ENCODE results near the gene LMF1. TPM values are rescaled to one million over a fixed set of nuclear protein-coding genes. Genes with fewer than 3 reads are reported as not detected.

LMF1 gene
- 10.9 and 15.5 TPM in 2 replicates for total RNA-seq (2014; rRNA removed; shearing (Covaris generic))
- polyA plus RNA-seq (2015; cell fraction: cytosol; rRNA removed), result 39.2 and 42.3 TPM in 2 replicates
- polyA plus RNA-seq (2015; cell fraction: nucleus; rRNA removed), result 43.4 and 66.4 TPM in 2 replicates

- peak; percentile 87 for DNase-seq (ENCODE audit: low read depth, low spot score)
- in situ Hi-C loops (cut with HindIII; ENCODE audit: low pct_unique_long_range_greater_than_20kb, low sequenced_read_pairs), result no loop called here
Observed at GRCh38 chr16:970766-971581, at the start of gene LMF1. Gene LMF1 (minus strand): TSS chr16:970984. CDS start chr16:970980, 4 bp downstream.

- no peak for DNase-seq (ENCODE audit: low read depth, low spot score)
- in situ Hi-C loops (cut with HindIII; ENCODE audit: low pct_unique_long_range_greater_than_20kb, low sequenced_read_pairs), result no loop called here
Observed at GRCh38 chr16:1020091-1020399, 49.3 kb upstream of the LMF1 start.

DNA sequence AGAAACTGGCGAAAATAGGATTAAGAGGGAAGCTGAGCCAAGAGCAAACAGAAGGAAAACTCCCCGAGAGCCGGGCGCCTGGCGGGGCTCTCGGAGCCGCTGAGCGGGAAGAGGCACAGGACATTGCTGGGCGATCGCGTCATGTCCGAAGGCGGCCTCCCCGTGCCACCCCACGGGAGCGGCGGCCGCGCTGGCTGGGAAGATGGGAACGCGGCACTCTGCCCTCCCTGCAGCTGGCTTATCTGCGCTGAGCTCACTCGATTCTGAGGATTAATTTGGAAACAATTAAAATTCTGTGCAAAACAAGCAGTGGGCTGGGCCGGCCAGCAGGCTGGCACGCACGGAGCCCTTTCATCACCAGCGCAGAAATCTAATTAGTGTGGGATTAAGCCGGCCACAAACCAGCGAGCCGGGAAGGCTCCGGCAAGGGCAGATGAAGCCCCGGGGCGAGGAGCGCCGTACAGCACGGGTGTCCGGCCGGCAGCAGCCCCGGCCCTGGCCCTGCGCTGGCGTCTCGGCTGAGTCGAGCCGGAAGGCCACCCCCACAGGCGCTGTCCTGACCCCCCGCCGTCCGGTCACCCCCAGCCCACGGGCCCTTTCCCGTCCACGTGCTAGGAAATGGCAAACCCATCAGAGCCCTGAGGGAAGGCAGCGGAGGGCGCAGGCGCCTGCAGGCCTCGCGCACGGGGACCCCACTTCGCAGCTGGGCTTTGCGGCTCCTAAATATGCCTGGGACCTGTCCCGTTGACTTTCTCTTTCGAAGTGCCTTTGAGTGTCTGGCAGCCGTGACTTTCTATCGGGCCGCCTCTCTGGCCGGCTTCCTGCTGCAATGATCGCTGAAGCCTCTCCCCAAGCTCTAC lies 48.7 kb upstream of the LMF1 start:
- no peak for DNase-seq (ENCODE audit: low read depth, low spot score)
- in situ Hi-C loops (cut with HindIII; ENCODE audit: low pct_unique_long_range_greater_than_20kb, low sequenced_read_pairs), result no loop called here

GRCh38 chr16:1018447-1019198 lies 47.8 kb upstream of the LMF1 start:
- no peak for DNase-seq (ENCODE audit: low read depth, low spot score)
- in situ Hi-C loops (cut with HindIII; ENCODE audit: low pct_unique_long_range_greater_than_20kb, low sequenced_read_pairs), result no loop called here

DNA sequence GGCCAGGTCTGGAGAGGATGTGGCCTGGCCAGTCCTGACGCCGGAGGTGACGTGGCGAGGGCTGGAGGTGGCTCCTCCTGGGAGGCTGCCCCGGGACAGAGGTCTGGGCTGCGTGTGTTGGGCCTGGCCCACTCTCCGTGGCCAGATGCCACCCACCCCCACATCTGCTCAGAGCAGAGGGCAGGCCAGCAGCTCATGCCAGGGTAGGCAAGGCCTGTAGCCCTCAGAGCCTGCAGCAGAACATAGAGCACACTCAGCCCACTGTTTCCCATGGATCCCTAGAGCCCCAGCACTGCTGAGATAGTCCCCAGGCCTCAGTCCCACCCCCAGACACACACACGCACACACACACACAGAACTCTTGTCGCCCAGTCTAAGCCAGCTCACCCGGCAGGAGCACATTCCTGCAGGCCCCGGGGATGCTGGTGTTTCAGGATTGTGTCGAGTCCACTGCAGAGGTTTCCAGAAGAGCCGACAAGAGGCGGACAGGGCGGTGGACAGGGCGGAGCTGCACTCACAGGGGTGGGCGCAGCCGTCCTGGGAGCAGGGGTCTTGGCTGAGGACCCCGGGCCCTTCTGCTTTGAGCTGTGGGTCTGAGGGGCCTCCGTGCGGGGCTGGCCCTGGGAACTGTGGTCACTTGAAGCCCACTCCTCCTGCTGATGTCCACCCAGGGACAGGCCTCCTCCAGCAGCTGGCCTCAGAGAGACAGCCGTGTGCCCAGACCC lies 44.1 kb upstream of the LMF1 start:
- in situ Hi-C loops (cut with HindIII; ENCODE audit: low pct_unique_long_range_greater_than_20kb, low sequenced_read_pairs), result no loop called here
- DNase-seq (ENCODE audit: low read depth, low spot score), result no peak

DNA sequence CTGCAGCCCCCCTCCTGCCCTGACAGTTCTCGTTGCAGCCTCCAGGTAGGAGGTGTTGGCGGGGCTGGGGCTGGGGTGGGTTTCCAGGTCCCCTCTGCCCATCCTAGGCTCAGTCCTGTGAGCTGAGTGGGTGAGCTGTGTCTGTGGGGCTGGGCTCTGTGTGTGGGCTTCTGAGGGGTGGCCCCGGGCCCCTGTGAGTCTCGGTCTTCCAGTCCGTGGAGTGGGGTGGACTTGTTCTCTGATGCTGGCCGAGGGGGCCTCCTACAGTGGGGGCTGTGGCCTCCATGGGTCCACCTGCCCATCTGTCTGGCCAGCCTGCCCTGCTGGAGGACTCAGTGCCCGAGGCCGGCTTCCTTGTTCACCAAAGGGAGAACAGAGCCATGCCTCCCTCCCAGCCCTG lies 43.4 kb upstream of the LMF1 start:
- no peak for DNase-seq (ENCODE audit: low read depth, low spot score)
- in situ Hi-C loops (cut with HindIII; ENCODE audit: low pct_unique_long_range_greater_than_20kb, low sequenced_read_pairs), result no loop called here

DNA sequence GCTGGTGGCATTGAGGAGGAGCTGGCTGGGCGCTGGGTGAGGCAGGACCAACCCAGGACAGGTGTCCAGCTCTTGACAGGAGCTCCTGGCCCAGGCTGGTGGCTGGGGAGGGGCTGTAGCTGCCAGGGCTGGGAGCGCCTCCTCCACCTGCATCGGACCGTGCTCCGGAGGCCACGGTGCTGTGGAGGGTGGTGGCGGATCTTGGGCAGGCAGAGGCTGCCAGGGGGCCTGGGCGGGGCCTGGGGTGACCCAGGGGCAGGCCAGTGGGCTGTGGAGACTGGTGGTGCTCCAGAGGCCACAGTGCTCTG lies 42.8 kb upstream of the LMF1 start:
- in situ Hi-C loops (cut with HindIII; ENCODE audit: low pct_unique_long_range_greater_than_20kb, low sequenced_read_pairs), result no loop called here

DNA sequence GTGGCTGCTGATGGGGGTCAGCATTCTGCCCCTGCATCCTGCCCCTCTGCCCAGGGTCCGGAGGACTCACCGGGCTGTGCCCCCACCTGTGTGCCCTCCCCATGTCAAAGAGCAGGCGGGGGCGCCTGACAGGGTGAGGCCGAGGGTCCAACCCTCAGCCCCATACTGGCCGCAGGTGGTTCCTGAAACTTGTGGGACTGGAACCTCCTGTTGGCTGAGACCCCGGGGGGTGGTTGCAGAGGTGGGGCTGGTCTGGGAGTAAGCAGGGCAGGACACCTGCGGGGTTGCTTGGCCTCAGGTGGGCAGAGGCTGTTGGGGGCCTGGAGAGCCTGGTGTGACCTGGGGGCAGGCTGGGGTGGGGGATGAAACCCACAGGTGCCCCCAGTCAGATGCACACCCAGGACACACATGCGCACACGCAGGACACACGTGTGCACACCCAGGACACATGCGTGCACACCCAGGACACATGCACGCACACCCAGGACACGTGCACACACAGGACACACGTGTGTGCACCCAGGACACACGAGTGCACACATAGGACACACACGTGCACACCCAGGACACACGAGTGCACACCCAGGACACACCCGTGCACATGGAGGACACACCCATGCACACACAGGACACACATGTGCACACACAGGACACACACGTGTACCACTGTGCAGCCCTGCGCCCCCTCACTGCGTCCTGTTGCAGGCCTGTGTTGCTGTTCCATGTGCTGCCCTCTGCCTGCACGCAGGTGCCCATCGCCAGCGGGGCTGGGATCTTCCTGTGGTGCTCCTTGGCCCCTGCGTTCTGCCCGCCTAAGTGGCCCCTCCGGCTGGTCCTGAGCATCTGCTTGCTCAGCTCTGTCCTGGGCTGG lies 42.2 kb upstream of the LMF1 start:
- no peak for DNase-seq (ENCODE audit: low read depth, low spot score)
- in situ Hi-C loops (cut with HindIII; ENCODE audit: low pct_unique_long_range_greater_than_20kb, low sequenced_read_pairs), result no loop called here

More for the DNA sequence above, 42.8 kb upstream of the LMF1 start:
- DNase-seq (ENCODE audit: low read depth, low spot score), result no peak

GRCh38 chr16:1012135-1012534 lies 41.4 kb upstream of the LMF1 start:
- in situ Hi-C loops (cut with HindIII; ENCODE audit: low pct_unique_long_range_greater_than_20kb, low sequenced_read_pairs), result no loop called here
- DNase-seq (ENCODE audit: low read depth, low spot score), result no peak

- no peak for DNase-seq (ENCODE audit: low read depth, low spot score)
- in situ Hi-C loops (cut with HindIII; ENCODE audit: low pct_unique_long_range_greater_than_20kb, low sequenced_read_pairs), result no loop called here
Observed at GRCh38 chr16:1011316-1012082, 40.7 kb upstream of the LMF1 start.

DNA sequence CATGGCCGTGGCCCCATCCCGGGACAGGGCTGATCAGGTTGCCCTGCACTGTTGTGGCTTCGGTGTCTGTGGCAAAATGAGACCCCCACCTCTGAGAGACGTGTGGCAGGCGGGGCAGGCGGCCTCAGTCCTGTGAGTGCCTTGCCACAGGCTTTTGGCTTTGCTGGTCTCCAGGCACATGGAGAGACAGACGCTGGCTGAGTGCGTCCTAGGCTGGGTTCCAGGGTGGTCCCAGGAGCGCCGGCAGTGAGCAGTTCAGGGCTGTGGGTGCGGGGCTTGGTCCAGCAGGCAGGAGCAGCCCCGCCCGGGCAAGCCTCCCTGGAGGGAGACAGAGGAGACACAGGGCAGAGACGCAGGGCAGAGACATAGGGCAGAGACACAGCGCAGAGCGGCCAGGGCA lies 40.0 kb upstream of the LMF1 start:
- no peak for DNase-seq (ENCODE audit: low read depth, low spot score)
- in situ Hi-C loops (cut with HindIII; ENCODE audit: low pct_unique_long_range_greater_than_20kb, low sequenced_read_pairs), result no loop called here

DNA sequence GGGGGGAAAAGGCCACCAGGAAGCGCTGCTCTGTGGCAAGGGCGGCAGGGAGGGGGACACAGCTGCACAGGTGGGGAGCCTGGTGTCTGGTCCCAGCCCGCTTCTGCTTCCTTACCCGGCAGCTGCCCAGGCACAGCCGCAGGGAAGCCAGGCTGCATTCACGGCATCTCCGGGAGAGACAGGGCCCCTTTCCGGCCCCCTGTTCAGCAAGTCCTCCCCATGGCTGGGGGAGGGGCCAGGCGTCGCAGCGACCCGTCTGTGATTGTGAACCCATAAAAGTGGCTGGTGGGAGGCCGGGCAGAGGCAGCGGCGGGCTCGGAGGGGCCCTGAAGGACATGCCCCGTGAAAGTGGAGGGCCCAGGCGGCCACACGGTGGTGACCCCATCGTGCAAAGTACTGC lies 39.5 kb upstream of the LMF1 start:
- in situ Hi-C loops (cut with HindIII; ENCODE audit: low pct_unique_long_range_greater_than_20kb, low sequenced_read_pairs), result no loop called here
- no peak for DNase-seq (ENCODE audit: low read depth, low spot score)

- no peak for DNase-seq (ENCODE audit: low read depth, low spot score)
- in situ Hi-C loops (cut with HindIII; ENCODE audit: low pct_unique_long_range_greater_than_20kb, low sequenced_read_pairs), result no loop called here
Observed at GRCh38 chr16:1009358-1010150, 38.8 kb upstream of the LMF1 start.

DNA sequence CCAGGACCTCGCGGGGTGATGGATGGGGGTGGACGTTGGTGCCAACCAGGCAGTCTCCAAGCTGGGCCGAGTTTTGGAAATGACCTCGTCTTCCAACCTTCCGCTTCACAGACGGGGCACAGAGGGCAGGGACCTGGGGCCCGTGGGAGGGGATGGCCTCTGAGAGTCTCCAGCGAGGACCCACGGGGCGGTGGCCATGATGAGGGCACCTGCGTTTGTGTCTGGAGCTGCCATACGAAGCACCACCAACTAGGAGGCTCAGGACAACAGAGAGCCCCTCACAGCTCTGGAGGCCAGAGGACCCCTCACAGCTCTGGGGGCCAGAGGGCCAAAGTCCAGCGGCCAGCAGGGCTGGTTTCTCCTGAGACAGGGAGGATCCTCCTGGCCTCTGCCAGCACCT lies 37.3 kb upstream of the LMF1 start:
- no peak for DNase-seq (ENCODE audit: low read depth, low spot score)
- in situ Hi-C loops (cut with HindIII; ENCODE audit: low pct_unique_long_range_greater_than_20kb, low sequenced_read_pairs), result no loop called here

- DNase-seq (ENCODE audit: low read depth, low spot score), result no peak
- in situ Hi-C loops (cut with HindIII; ENCODE audit: low pct_unique_long_range_greater_than_20kb, low sequenced_read_pairs), result no loop called here
Observed at GRCh38 chr16:1007284-1007850, 36.6 kb upstream of the LMF1 start.
